ENCODE results near the gene GABBR2.

GRCh38 chr9:98462310-98462709 lies 246.4 kb downstream of the GABBR2 start:
- TF ChIP-seq POLR2A (IDR thresholded peaks at IDR 0.05), result no peak
- TF ChIP-seq, protein P1, sequence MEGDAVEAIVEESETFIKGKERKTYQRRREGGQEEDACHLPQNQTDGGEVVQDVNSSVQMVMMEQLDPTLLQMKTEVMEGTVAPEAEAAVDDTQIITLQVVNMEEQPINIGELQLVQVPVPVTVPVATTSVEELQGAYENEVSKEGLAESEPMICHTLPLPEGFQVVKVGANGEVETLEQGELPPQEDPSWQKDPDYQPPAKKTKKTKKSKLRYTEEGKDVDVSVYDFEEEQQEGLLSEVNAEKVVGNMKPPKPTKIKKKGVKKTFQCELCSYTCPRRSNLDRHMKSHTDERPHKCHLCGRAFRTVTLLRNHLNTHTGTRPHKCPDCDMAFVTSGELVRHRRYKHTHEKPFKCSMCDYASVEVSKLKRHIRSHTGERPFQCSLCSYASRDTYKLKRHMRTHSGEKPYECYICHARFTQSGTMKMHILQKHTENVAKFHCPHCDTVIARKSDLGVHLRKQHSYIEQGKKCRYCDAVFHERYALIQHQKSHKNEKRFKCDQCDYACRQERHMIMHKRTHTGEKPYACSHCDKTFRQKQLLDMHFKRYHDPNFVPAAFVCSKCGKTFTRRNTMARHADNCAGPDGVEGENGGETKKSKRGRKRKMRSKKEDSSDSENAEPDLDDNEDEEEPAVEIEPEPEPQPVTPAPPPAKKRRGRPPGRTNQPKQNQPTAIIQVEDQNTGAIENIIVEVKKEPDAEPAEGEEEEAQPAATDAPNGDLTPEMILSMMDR (IDR thresholded peaks at IDR 0.05), result no peak

All from breast epithelium (tissue), 3 donors.